ENCODE results near the gene SPATA7. TPM values are rescaled to one million over a fixed set of nuclear protein-coding genes. Genes with fewer than 3 reads are reported as not detected.

SPATA7 gene
- total RNA-seq, 1 experiment from 2014 or later, result 8.0 TPM

- CTCF ChIA-PET, result no interaction called here
- Mint-ChIP-seq H3K4me1 (peaks cover 10% of the 10 kb centered on the region), H3K9me3 (no peaks in the 10 kb centered on the region), H3K27me3 (ENCODE audit: low read depth) (no peaks in the 10 kb centered on the region), H3K27ac (no peak overlapping the region), H3K36me3 (no peaks in the 10 kb centered on the region), H3K4me3 (no peak overlapping the region)
- no peak for DNase-seq (ENCODE audit: low spot score)
- POLR2A ChIA-PET, result no interaction called here
- no peak for ATAC-seq
- TF ChIP-seq IRF1 (CRISPR knock-in tag; IDR thresholded peaks at IDR 0.05) (no peak), SMAD3 (CRISPR knock-in tag; IDR thresholded peaks at IDR 0.05; ENCODE audit: borderline replicate concordance) (no peak), JUN (CRISPR knock-in tag; IDR thresholded peaks at IDR 0.05) (no peak), GABPB1 (CRISPR knock-in tag; IDR thresholded peaks at IDR 0.05) (no peak), ZNF138 (CRISPR knock-in tag; conservative IDR thresholded peaks at IDR 0.05) (no peak)
Observed at GRCh38 chr14:88351966-88352691, 33.3 kb upstream of the SPATA7 start.

GRCh38 chr14:88352698-88353097, 32.8 kb upstream of the SPATA7 start:
- Mint-ChIP-seq H3K27ac (no peak overlapping the region), H3K4me1 (peaks cover 10% of the 10 kb centered on the region), H3K9me3 (0 out of 2 replicates have a peak, but pooled peaks cover under 1% of the 10 kb centered on the region), H3K4me3 (no peak overlapping the region), H3K27me3 (ENCODE audit: low read depth) (no peaks in the 10 kb centered on the region), H3K36me3 (no peaks in the 10 kb centered on the region)
- ATAC-seq, result no peak
- POLR2A ChIA-PET, result no interaction called here
- no peak for DNase-seq (ENCODE audit: low spot score)
- CTCF ChIA-PET, result interaction anchor here (0.8 kb wide), 1 partner anchor 163 kb away, joined by 4 read pairs; no protein-coding TSS in a partner anchor
- no peak for TF ChIP-seq RELA (CRISPR knock-in tag; IDR thresholded peaks at IDR 0.05; ENCODE audit: borderline replicate concordance)
- TF ChIP-seq SMAD4 (CRISPR knock-in tag; IDR thresholded peaks at IDR 0.05), result no peak
- TF ChIP-seq ZNF423 (CRISPR knock-in tag; IDR thresholded peaks at IDR 0.05), result no peak

GRCh38 chr14:88354358-88354757, 31.1 kb upstream of the SPATA7 start:
- no peaks in the 10 kb centered on the region for H3K36me3 Mint-ChIP-seq
- peaks cover 10% of the 10 kb centered on the region for H3K4me1 Mint-ChIP-seq
- DNase-seq (ENCODE audit: low spot score), result no peak
- TF ChIP-seq FOXK1 (CRISPR knock-in tag; IDR thresholded peaks at IDR 0.05), result no peak
- TF ChIP-seq NFATC4 (CRISPR knock-in tag; IDR thresholded peaks at IDR 0.05), result no peak
- no peak for TF ChIP-seq CDX4 (CRISPR knock-in tag; IDR thresholded peaks at IDR 0.05; ENCODE audit: borderline replicate concordance)
- no peak for TF ChIP-seq RELA (CRISPR knock-in tag; IDR thresholded peaks at IDR 0.05; ENCODE audit: borderline replicate concordance)
- TF ChIP-seq TEAD1 (CRISPR knock-in tag; IDR thresholded peaks at IDR 0.05), result no peak
- no peak for TF ChIP-seq JAZF1 (CRISPR knock-in tag; IDR thresholded peaks at IDR 0.05)
- no peak for TF ChIP-seq CREM (CRISPR knock-in tag; IDR thresholded peaks at IDR 0.05)
- ChIA-PET CTCF (no interaction called here), POLR2A (no interaction called here)
- H3K9me3 Mint-ChIP-seq, result peaks cover 9% of the 10 kb centered on the region
- ATAC-seq, result no peak
- no peak overlapping the region for H3K27ac Mint-ChIP-seq
- no peaks in the 10 kb centered on the region for H3K27me3 Mint-ChIP-seq (ENCODE audit: low read depth)
- no peak overlapping the region for H3K4me3 Mint-ChIP-seq

GRCh38 chr14:88359500-88359899, 26.0 kb upstream of the SPATA7 start:
- CTCF ChIA-PET, result no interaction called here
- H3K9me3 Mint-ChIP-seq, result peaks cover 24% of the 10 kb centered on the region
- no peak for DNase-seq (ENCODE audit: low spot score)
- TF ChIP-seq ZNF281 (CRISPR knock-in tag; IDR thresholded peaks at IDR 0.05), result no peak
- no peak for TF ChIP-seq MXD4 (CRISPR knock-in tag; IDR thresholded peaks at IDR 0.05; ENCODE audit: borderline replicate concordance)
- TF ChIP-seq PRDM15 (CRISPR knock-in tag; IDR thresholded peaks at IDR 0.05), result no peak
- no peak for TF ChIP-seq CREM (CRISPR knock-in tag; IDR thresholded peaks at IDR 0.05)
- no peak for TF ChIP-seq STAT6 (CRISPR knock-in tag; conservative IDR thresholded peaks at IDR 0.05; ENCODE audit: low read depth)
- no peak for TF ChIP-seq TP53 (CRISPR knock-in tag; IDR thresholded peaks at IDR 0.05)

More at GRCh38 chr14:88359500-88359899, 26.0 kb upstream of the SPATA7 start:
- Mint-ChIP-seq H3K27ac (no peak overlapping the region), H3K4me3 (no peak overlapping the region), H3K4me1 (peaks cover 33% of the 10 kb centered on the region), H3K27me3 (ENCODE audit: low read depth) (no peaks in the 10 kb centered on the region), H3K36me3 (peaks cover 4% of the 10 kb centered on the region)
- POLR2A ChIA-PET, result no interaction called here
- ATAC-seq, result no peak

Measured in WTC11 (cell line).